DND-41 (cell line): ENCODE measurements around the gene SOX13.

Source experiments
- CTCF ChIP-seq: IDR thresholded peaks from 2 replicates; pipeline ENCODE4 v1.5.1; 2012; ENCODE audit warnings: borderline replicate concordance, low read length, moderate library complexity, mild to moderate bottlenecking; ENCODE audit not compliant: poor library complexity, severe bottlenecking; ENCODE audit errors: extremely low read depth
- EZH2 ChIP-seq: IDR thresholded peaks from 3 replicates; pipeline ENCODE4 v1.6.1; 2012; ENCODE audit warnings: borderline replicate concordance, low read depth, mild to moderate bottlenecking, moderate library complexity, low read length, inconsistent platforms; ENCODE audit not compliant: severe bottlenecking

- no peak for TF ChIP-seq EZH2
- no peak for TF ChIP-seq CTCF
Observed at GRCh38 chr1:204149635-204150565, 77.0 kb downstream of the SOX13 start.
